PC-9 (cell line): ENCODE data around the gene GSC2. TPM values are rescaled to one million over a fixed set of nuclear protein-coding genes. Genes with fewer than 3 reads are reported as not detected.

Experiments used
- BruUV-seq: library from RNA; stranded (reverse); fragments of 400-500 nt; replicated peaks from 2 replicates; lab custom pipeline; 2021; lab: Mats Ljungman, UMichigan
- CTCF ChIA-PET: fragments of 300-600 bp; sonication (Branson Sonifier 250); formaldehyde crosslinking; loops from one replicate; lab custom pipeline; 2022; ENCODE audit warnings: antibody characterized with exemption; lab: Charles Lee
- POLR2A ChIA-PET: fragments of 300-600 bp; sonication (Branson Sonifier 250); formaldehyde crosslinking; loops from one replicate; lab custom pipeline; 2022; ENCODE audit warnings: antibody characterized with exemption; ENCODE audit not compliant: unreplicated experiment; lab: Charles Lee
- DNase-seq, 2 experiments: peaks; one replicate each; pipeline versions ENCODE4 v3.0.0 to v3.0.0-alpha.2; 2015 to 2022; ENCODE audit warnings: mixed read lengths in 1 of 2
- H2AFZ ChIP-seq: fragments of 200-600 bp; sonication (generic); 2 replicates; pipeline ENCODE4 v1.8.1; 2017; ENCODE audit warnings: antibody characterized with exemption
- H3F3A ChIP-seq: fragments of 200-600 bp; sonication (generic); 2 replicates; pipeline ENCODE4 v1.8.1; 2017; ENCODE audit warnings: antibody characterized with exemption, mild to moderate bottlenecking, low read depth; ENCODE audit not compliant: insufficient read depth
- H3K27ac ChIP-seq: fragments of 200-600 bp; sonication (generic); 2 replicates; pipeline ENCODE4 v1.6.1; 2016; ENCODE audit warnings: mixed run types
- H3K27me3 ChIP-seq: fragments of 200-600 bp; sonication (generic); 2 replicates; pipeline ENCODE4 v1.6.1; 2016; ENCODE audit warnings: low read depth, mixed run types; ENCODE audit not compliant: insufficient read depth
- H3K36me3 ChIP-seq: fragments of 200-600 bp; sonication (generic); 2 replicates; pipeline ENCODE4 v1.6.1; 2016; ENCODE audit warnings: low read depth, mixed run types
- H3K4me1 ChIP-seq: fragments of 200-600 bp; sonication (generic); replicated peaks from 2 replicates; pipeline ENCODE4 v1.6.1; 2016; ENCODE audit warnings: mixed run types; ENCODE audit not compliant: insufficient read depth
- H3K4me2 ChIP-seq: fragments of 200-600 bp; sonication (generic); 2 replicates; pipeline ENCODE4 v1.6.1; 2017; ENCODE audit warnings: mixed run types
- H3K4me3 ChIP-seq: fragments of 200-600 bp; sonication (generic); 2 replicates; pipeline ENCODE4 v1.6.1; 2016; ENCODE audit warnings: mixed run types
- H3K79me2 ChIP-seq: fragments of 200-600 bp; sonication (generic); 2 replicates; pipeline ENCODE4 v1.6.1; 2017; ENCODE audit warnings: low read depth, mixed run types
- H3K9me2 ChIP-seq: fragments of 200-600 bp; sonication (generic); 2 replicates; pipeline ENCODE4 v1.8.1; 2017; ENCODE audit warnings: mild to moderate bottlenecking; ENCODE audit not compliant: insufficient read depth
- H3K9me3 ChIP-seq: fragments of 200-600 bp; sonication (generic); 2 replicates; pipeline ENCODE4 v1.8.1; 2016; ENCODE audit warnings: low read depth; ENCODE audit not compliant: insufficient read depth
- H4K20me1 ChIP-seq: fragments of 200-600 bp; sonication (generic); 2 replicates; pipeline ENCODE4 v1.8.1; 2017; ENCODE audit not compliant: insufficient read depth
- EZH2 ChIP-seq: fragments of 200-600 bp; sonication (generic); IDR thresholded peaks from 2 replicates; pipeline ENCODE4 v1.8.0; 2017; ENCODE audit warnings: antibody characterized with exemption, low read depth
- intact Hi-C: fragments of 100-400 bp; cut with micrococcal nuclease; formaldehyde crosslinking; loops from one replicate; pipeline ENCODE4 v1.10.0; 2022; ENCODE audit not compliant: unreplicated experiment
- total RNA-seq: library from RNA; stranded (reverse); gene quantifications from 2 replicates; pipeline ENCODE4 v1.2.3, GENCODE V29; 2021
- TF ChIP-seq, protein P1 (sequence below): fragments of 200-600 bp; sonication (generic); conservative IDR thresholded peaks from 2 replicates; pipeline ENCODE4 v1.6.1; 2017; ENCODE audit warnings: mixed run types, antibody characterized with exemption, mild to moderate bottlenecking, moderate library complexity

GSC2 gene
- total RNA-seq, 1 experiment from 2014 or later = not detected

GRCh38 chr22:19142394-19142793 lies 7.7 kb downstream of the GSC2 start:
- H3K36me3 ChIP-seq = peaks cover 3% of the 10 kb centered on the region
- CTCF ChIA-PET = interaction anchor here (0.7 kb wide), 1 partner anchor 40 kb away, joined by 9 read pairs; no protein-coding TSS in a partner anchor

GRCh38 chr22:19139974-19140373 lies 10.1 kb downstream of the GSC2 start:
- Histone ChIP-seq H3K79me2 (peaks cover 21% of the 10 kb centered on the region), H3K4me2 (no peak overlapping the region), H3F3A (peaks cover 4% of the 10 kb centered on the region; the same call in 1 of the 2 replicates), H3K27ac (no peak overlapping the region), H2AFZ (no peak overlapping the region), H3K36me3 (peaks cover 3% of the 10 kb centered on the region), H4K20me1 (no peaks in the 10 kb centered on the region), H3K9me2 (no peaks in the 10 kb centered on the region), H3K4me1 (peaks cover 5% of the 10 kb centered on the region; the same call in 1 of the 2 replicates), H3K4me3 (no peak overlapping the region), H3K9me3 (no peaks in the 10 kb centered on the region), H3K27me3 (no peaks in the 10 kb centered on the region)
- TF ChIP-seq, protein P1, sequence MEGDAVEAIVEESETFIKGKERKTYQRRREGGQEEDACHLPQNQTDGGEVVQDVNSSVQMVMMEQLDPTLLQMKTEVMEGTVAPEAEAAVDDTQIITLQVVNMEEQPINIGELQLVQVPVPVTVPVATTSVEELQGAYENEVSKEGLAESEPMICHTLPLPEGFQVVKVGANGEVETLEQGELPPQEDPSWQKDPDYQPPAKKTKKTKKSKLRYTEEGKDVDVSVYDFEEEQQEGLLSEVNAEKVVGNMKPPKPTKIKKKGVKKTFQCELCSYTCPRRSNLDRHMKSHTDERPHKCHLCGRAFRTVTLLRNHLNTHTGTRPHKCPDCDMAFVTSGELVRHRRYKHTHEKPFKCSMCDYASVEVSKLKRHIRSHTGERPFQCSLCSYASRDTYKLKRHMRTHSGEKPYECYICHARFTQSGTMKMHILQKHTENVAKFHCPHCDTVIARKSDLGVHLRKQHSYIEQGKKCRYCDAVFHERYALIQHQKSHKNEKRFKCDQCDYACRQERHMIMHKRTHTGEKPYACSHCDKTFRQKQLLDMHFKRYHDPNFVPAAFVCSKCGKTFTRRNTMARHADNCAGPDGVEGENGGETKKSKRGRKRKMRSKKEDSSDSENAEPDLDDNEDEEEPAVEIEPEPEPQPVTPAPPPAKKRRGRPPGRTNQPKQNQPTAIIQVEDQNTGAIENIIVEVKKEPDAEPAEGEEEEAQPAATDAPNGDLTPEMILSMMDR = no peak
- TF ChIP-seq EZH2 = no peak
- BruUV-seq = no TSS peak
- intact Hi-C loops = no loop called here
- CTCF ChIA-PET = no interaction called here
- DNase-seq = no peak
- POLR2A ChIA-PET = no interaction called here

More at GRCh38 chr22:19142394-19142793, 7.7 kb downstream of the GSC2 start:
- Histone ChIP-seq H3K9me3 (no peaks in the 10 kb centered on the region), H3K9me2 (no peaks in the 10 kb centered on the region), H2AFZ (no peak overlapping the region), H4K20me1 (no peaks in the 10 kb centered on the region), H3K27ac (no peak overlapping the region), H3K27me3 (no peaks in the 10 kb centered on the region), H3F3A (peaks cover 4% of the 10 kb centered on the region; the same call in 1 of the 2 replicates), H3K79me2 (peaks cover 21% of the 10 kb centered on the region), H3K4me2 (no peak overlapping the region), H3K4me3 (no peak overlapping the region), H3K4me1 (peaks cover 5% of the 10 kb centered on the region; the same call in 1 of the 2 replicates)
- TF ChIP-seq, protein P1 = no peak
- TF ChIP-seq EZH2 = no peak
- BruUV-seq = no TSS peak
- DNase-seq = no peak
- POLR2A ChIA-PET = no interaction called here
- intact Hi-C loops = no loop called here

DNA sequence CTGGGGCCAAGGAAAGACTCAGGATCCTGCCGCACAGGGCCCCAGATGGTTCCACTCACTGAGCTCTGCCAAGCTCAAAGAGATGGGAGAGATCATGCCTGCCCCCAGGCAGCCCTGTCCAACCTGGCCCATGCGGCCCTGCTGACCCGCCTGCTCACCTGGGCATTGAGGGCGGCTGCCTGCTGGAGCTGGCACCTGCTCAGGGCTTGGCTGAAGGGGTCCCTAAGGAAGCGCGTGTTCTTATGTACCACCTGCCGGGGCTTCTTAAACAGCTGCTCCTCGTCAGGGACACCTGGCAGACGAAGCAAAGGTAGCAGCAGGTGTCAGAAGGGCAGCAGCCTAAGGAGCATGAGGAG lies 11.1 kb downstream of the GSC2 start:
- peaks cover 5% of the 10 kb centered on the region; the same call in 1 of the 2 replicates for H3K4me1 ChIP-seq
- intact Hi-C loops = no loop called here
- H3F3A ChIP-seq = peaks cover 4% of the 10 kb centered on the region; the same call in 1 of the 2 replicates
- no peaks in the 10 kb centered on the region for H3K27me3 ChIP-seq
- TF ChIP-seq, protein P1 = no peak
- no peak for TF ChIP-seq EZH2
- peaks cover 17% of the 10 kb centered on the region for H3K79me2 ChIP-seq
- no peaks in the 10 kb centered on the region for H4K20me1 ChIP-seq
- no peak overlapping the region for H3K4me3 ChIP-seq
- DNase-seq = no peak
- H3K4me2 ChIP-seq = no peak overlapping the region
- H2AFZ ChIP-seq = no peak overlapping the region
- no peaks in the 10 kb centered on the region for H3K9me2 ChIP-seq
- H3K9me3 ChIP-seq = no peaks in the 10 kb centered on the region
- ChIA-PET POLR2A (no interaction called here), CTCF (no interaction called here)
- no peak overlapping the region for H3K27ac ChIP-seq
- no TSS peak for BruUV-seq
- peaks cover 3% of the 10 kb centered on the region for H3K36me3 ChIP-seq
